Measurements from ENCODE around the gene BRIX1.
A peak's percentile ranks its signal among the peaks of the same experiment; 100 is the strongest.
"Not testable (repeated sequence)": the region's sequence is repeated elsewhere in the genome, so short reads cannot be mapped to it uniquely, and the experiment has no call there.

Gene BRIX1

GRCh38 chr5:34914671-34915138, 806 bp upstream of the BRIX1 start:
- TF ChIP-seq CTCF (conservative IDR thresholded peaks at IDR 0.05), result no peak
- peak overlapping the region; percentile 85 for H3K27ac ChIP-seq

- peak overlapping the region; percentile 85 for H3K27ac ChIP-seq
- TF ChIP-seq CTCF (conservative IDR thresholded peaks at IDR 0.05), result no peak
Observed at GRCh38 chr5:34915856-34916192, 313 bp downstream of the BRIX1 start.

GRCh38 chr5:34916518-34916917, 1.0 kb downstream of the BRIX1 start:
- TF ChIP-seq CTCF (conservative IDR thresholded peaks at IDR 0.05), result no peak
- peak overlapping the region; percentile 85 for H3K27ac ChIP-seq

- H3K27ac ChIP-seq, result no peak overlapping the region
- no peak for TF ChIP-seq CTCF (conservative IDR thresholded peaks at IDR 0.05)
Observed at GRCh38 chr5:34918025-34918424, 2.5 kb downstream of the BRIX1 start.

- peak; percentile 26; the same call in 1 of the 2 replicates for TF ChIP-seq CTCF (conservative IDR thresholded peaks at IDR 0.05)
- no peak overlapping the region for H3K27ac ChIP-seq
Observed at GRCh38 chr5:34919077-34919476, 3.6 kb downstream of the BRIX1 start.

- H3K27ac ChIP-seq, result not testable (repeated sequence)
Observed at GRCh38 chr5:34923256-34923655, 7.7 kb downstream of the BRIX1 start.

GRCh38 chr5:34923694-34924461, 8.4 kb downstream of the BRIX1 start:
- TF ChIP-seq CTCF (conservative IDR thresholded peaks at IDR 0.05), result no peak
- no peak overlapping the region for H3K27ac ChIP-seq

GRCh38 chr5:34924462-34924765, 8.9 kb downstream of the BRIX1 start:
- H3K27ac ChIP-seq, result no peak overlapping the region
- no peak for TF ChIP-seq CTCF (conservative IDR thresholded peaks at IDR 0.05)
